Hematopoietic multipotent progenitor cell treated with erythropoietin and hydrocortisone succinate and interleukin-3 and kit ligand, for 15 days (in vitro differentiated cells): ENCODE data around the gene SOWAHA.
"Not testable (repeated sequence)": the region's sequence is repeated elsewhere in the genome, so short reads cannot be mapped to it uniquely, and the experiment has no call there.

Experiments
- DNase-seq: peaks from one replicate; pipeline ENCODE4 v3.0.0-alpha.2; 2015; ENCODE audit warnings: low spot score

Gene SOWAHA

GRCh38 chr5:132853323-132853722 is 40.2 kb downstream of the SOWAHA start:
- no peak for DNase-seq

- no peak for DNase-seq
These were observed 40.7 kb downstream of the SOWAHA start for GRCh38 chr5:132853790-132854189.

GRCh38 chr5:132854301-132854700 is 41.2 kb downstream of the SOWAHA start:
- no peak for DNase-seq

GRCh38 chr5:132854992-132855391 is 41.9 kb downstream of the SOWAHA start:
- not testable (repeated sequence) for DNase-seq

GRCh38 chr5:132856011-132856410 is 42.9 kb downstream of the SOWAHA start:
- DNase-seq: no peak

GRCh38 chr5:132859889-132860437 is 46.9 kb downstream of the SOWAHA start:
- no peak for DNase-seq

GRCh38 chr5:132860742-132861141 is 47.6 kb downstream of the SOWAHA start:
- DNase-seq: no peak

GRCh38 chr5:132865668-132866341 is 52.7 kb downstream of the SOWAHA start:
- DNase-seq: no peak
